HUES64 (cell line): ENCODE results near the gene MAP2K4.
"Not testable (repeated sequence)": the region's sequence is repeated elsewhere in the genome, so short reads cannot be mapped to it uniquely, and the experiment has no call there.

Source experiments
- H3K27ac ChIP-seq: 2 replicates; pipeline ENCODE4 v1.7.0; 2013; ENCODE audit warnings: low read depth, low read length, inconsistent platforms
- H3K27me3 ChIP-seq: 2 replicates; pipeline ENCODE4 v1.6.1; 2013; ENCODE audit warnings: mild to moderate bottlenecking, low read length; ENCODE audit not compliant: insufficient read depth
- H3K36me3 ChIP-seq: 2 replicates; pipeline ENCODE4 v1.6.1; 2013; ENCODE audit warnings: mild to moderate bottlenecking, low read length; ENCODE audit not compliant: insufficient read depth
- H3K4me1 ChIP-seq: 2 replicates; pipeline ENCODE4 v1.6.1; 2013; ENCODE audit warnings: mild to moderate bottlenecking, low read length, moderate library complexity; ENCODE audit not compliant: insufficient read depth
- H3K4me3 ChIP-seq: 2 replicates; pipeline ENCODE4 v1.5.1; 2013; ENCODE audit warnings: mild to moderate bottlenecking, low read length, moderate library complexity
- H3K9ac ChIP-seq: 2 replicates; pipeline ENCODE4 v1.6.1; 2013; ENCODE audit warnings: mild to moderate bottlenecking, low read depth, low read length
- H3K9me3 ChIP-seq: 2 replicates; pipeline ENCODE4 v1.6.1; 2013; ENCODE audit warnings: low read depth, low read length; ENCODE audit not compliant: insufficient read depth
- WGBS: fragments of 150-250, 120-280 bp; methylation state at CpG from one replicate; pipeline ENCODE4 v1.1.7; 2013; ENCODE audit warnings: missing lambda C conversion rate; 5-methylcytosine and 5-hydroxymethylcytosine counted together

MAP2K4 gene

DNA sequence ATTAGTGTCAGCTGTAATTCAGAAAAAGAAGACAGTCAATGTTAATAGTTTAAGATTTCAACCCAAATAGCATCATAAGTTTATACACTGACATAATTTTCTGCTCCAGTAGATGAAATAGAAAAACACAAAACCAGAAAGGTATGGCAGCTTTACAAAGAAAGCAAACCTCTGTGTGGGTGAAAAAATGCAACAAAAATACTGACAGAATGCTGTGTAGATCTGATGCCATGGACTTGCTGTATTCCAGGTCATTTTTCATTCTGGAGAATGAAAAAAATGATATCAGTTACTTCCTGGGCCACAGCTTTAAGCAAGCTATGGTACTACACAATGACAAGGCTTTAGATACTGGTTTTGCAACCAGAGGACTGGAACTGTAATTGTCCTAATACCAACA lies 116.0 kb downstream of the MAP2K4 start:
- Histone ChIP-seq H3K9ac (no peak overlapping the region), H3K9me3 (peaks cover 14% of the 10 kb centered on the region; the same call in 1 of the 2 replicates), H3K4me1 (no peaks in the 10 kb centered on the region), H3K27me3 (no peaks in the 10 kb centered on the region), H3K36me3 (peaks cover 62% of the 10 kb centered on the region), H3K27ac (no peak overlapping the region), H3K4me3 (no peak overlapping the region)

DNA sequence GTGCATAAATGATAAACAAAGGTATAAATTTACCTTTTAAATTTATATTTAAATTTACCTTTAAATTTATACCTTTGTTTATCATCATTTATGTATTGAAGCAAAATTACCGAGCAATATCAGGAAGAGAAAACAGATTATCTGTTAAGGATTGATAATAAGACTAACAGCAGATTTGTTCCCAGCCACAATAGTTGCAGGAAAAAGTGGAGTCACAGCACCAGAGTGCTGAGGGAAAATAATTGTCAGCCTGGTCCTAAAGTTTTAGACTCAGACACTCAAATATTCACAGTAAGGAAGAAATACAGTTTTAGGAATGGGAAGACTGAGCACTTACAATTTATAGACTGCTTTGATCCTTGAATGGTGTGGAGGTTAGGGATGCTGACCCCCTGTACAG lies 117.2 kb downstream of the MAP2K4 start:
- H3K9me3 ChIP-seq: peaks cover 14% of the 10 kb centered on the region; the same call in 1 of the 2 replicates
- no peak overlapping the region for H3K27ac ChIP-seq
- no peaks in the 10 kb centered on the region for H3K27me3 ChIP-seq
- H3K9ac ChIP-seq: no peak overlapping the region
- H3K4me1 ChIP-seq: no peaks in the 10 kb centered on the region
- H3K4me3 ChIP-seq: no peak overlapping the region
- 100% methylated on average over 1 of the region's 1 CpG for WGBS
- peaks cover 66% of the 10 kb centered on the region for H3K36me3 ChIP-seq

DNA sequence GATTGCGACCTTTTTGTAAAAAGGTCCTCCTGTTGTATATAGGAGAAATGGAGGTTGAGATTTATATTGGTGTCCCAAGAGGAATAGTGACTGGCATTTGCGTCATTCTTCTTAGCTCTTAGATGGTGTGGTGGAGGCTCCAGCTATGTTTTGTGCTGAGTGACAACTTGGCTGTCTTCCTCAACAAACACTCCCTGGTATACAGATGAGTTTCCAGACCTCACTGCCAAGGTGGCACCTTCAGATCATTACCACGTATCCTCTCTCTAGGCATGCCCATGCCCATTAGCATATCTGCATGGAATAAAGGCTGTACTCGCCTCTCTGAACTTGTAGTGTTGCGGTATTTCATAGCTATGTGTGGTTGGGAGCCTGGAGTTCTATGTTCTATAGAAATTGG lies 120.0 kb downstream of the MAP2K4 start:
- H3K4me3 ChIP-seq: no peak overlapping the region
- 95% methylated on average over 5 of the region's 5 CpGs for WGBS
- no peaks in the 10 kb centered on the region for H3K27me3 ChIP-seq
- peaks cover 59% of the 10 kb centered on the region for H3K36me3 ChIP-seq
- peaks cover 14% of the 10 kb centered on the region; the same call in 1 of the 2 replicates for H3K9me3 ChIP-seq
- no peaks in the 10 kb centered on the region for H3K4me1 ChIP-seq
- H3K9ac ChIP-seq: no peak overlapping the region
- H3K27ac ChIP-seq: no peak overlapping the region

GRCh38 chr17:12162187-12162586 lies 141.5 kb downstream of the MAP2K4 start:
- 93% methylated on average over 6 of the region's 8 CpGs for WGBS

DNA sequence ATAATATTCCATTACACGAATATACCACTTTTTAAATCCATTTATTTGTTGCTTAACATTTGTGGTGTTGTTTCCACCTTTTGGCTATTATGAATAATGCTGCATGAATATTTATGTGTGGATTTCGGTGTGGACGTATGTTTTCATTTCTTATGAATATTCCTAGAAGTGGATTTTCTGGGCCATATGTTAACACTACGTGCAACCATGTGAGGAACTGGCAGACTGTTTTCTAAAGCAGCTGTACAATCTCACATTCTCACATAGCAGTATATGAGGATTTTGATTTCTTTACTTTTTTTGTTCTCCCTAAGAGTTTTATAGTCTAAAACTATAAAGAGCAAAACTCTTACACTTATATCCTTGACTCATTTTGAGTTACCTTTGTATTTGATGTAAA lies 143.4 kb downstream of the MAP2K4 start:
- no peak overlapping the region for H3K4me3 ChIP-seq
- WGBS: 100% methylated on average over 2 of the region's 4 CpGs
- H3K27ac ChIP-seq: no peak overlapping the region
- H3K9ac ChIP-seq: no peak overlapping the region
- no peaks in the 10 kb centered on the region for H3K27me3 ChIP-seq
- no peaks in the 10 kb centered on the region for H3K4me1 ChIP-seq
- peaks cover 23% of the 10 kb centered on the region for H3K9me3 ChIP-seq
- no peaks in the 10 kb centered on the region for H3K36me3 ChIP-seq

More at GRCh38 chr17:12162187-12162586, 141.5 kb downstream of the MAP2K4 start:
- peaks cover 24% of the 10 kb centered on the region for H3K9me3 ChIP-seq
- H3K4me3 ChIP-seq, H3K9ac ChIP-seq, H3K36me3 ChIP-seq, H3K4me1 ChIP-seq, H3K27me3 ChIP-seq, H3K27ac ChIP-seq: not testable (repeated sequence)

- H3K36me3 ChIP-seq: no peaks in the 10 kb centered on the region
- H3K4me1 ChIP-seq: no peaks in the 10 kb centered on the region
- H3K9me3 ChIP-seq: no peaks in the 10 kb centered on the region
- H3K27me3 ChIP-seq: no peaks in the 10 kb centered on the region
- 92% methylated on average over 13 of the region's 13 CpGs for WGBS
- no peak overlapping the region for H3K27ac ChIP-seq
- no peak overlapping the region for H3K4me3 ChIP-seq
- no peak overlapping the region for H3K9ac ChIP-seq
Measured at GRCh38 chr17:12178644-12179330, 158.1 kb downstream of the MAP2K4 start.

GRCh38 chr17:12180644-12181261 lies 160.1 kb downstream of the MAP2K4 start:
- no peak overlapping the region for H3K9ac ChIP-seq
- H3K4me3 ChIP-seq: no peak overlapping the region
- H3K27me3 ChIP-seq: no peaks in the 10 kb centered on the region
- H3K4me1 ChIP-seq: no peaks in the 10 kb centered on the region
- H3K36me3 ChIP-seq: no peaks in the 10 kb centered on the region
- no peaks in the 10 kb centered on the region for H3K9me3 ChIP-seq
- H3K27ac ChIP-seq: no peak overlapping the region
- 29% methylated on average over 4 of the region's 7 CpGs for WGBS

DNA sequence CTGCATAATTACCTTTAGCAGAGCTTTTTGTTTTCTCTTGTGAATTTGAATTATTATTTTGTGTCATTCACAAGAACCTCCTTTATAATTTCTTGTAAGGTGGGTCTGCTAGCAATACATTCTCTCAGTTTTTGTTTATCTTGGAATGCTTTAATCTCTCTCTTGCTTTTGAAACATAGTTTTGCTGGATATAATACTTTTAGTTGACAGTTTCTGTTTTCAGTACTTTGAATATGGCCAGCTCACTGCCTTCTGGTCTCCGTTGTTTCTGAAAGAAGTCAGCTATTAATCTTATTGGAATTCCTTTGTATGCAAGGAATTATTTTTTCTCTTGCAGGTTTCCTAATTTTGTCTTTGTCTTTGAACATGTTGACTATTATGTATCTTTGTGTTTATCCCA lies 167.0 kb downstream of the MAP2K4 start:
- no peaks in the 10 kb centered on the region; the same call in 1 of the 2 replicates for H3K9me3 ChIP-seq
- no peaks in the 10 kb centered on the region for H3K36me3 ChIP-seq
- WGBS: 100% methylated on average over 1 of the region's 1 CpG
- no peaks in the 10 kb centered on the region for H3K4me1 ChIP-seq
- H3K27ac ChIP-seq: no peak overlapping the region
- H3K4me3 ChIP-seq: no peak overlapping the region
- no peak overlapping the region for H3K9ac ChIP-seq
- no peaks in the 10 kb centered on the region for H3K27me3 ChIP-seq

GRCh38 chr17:12193144-12193735 lies 172.6 kb downstream of the MAP2K4 start:
- H3K4me1 ChIP-seq: no peaks in the 10 kb centered on the region
- no peaks in the 10 kb centered on the region for H3K36me3 ChIP-seq
- H3K9me3 ChIP-seq: no peaks in the 10 kb centered on the region; the same call in 1 of the 2 replicates
- H3K27ac ChIP-seq: no peak overlapping the region
- no peak overlapping the region for H3K9ac ChIP-seq
- H3K27me3 ChIP-seq: no peaks in the 10 kb centered on the region
- no peak overlapping the region for H3K4me3 ChIP-seq
- 96% methylated on average over 3 of the region's 3 CpGs for WGBS
